H9 (cell line): ENCODE data around the gene TMA7. TPM values are rescaled to one million over a fixed set of nuclear protein-coding genes. Genes with fewer than 3 reads are reported as not detected.

Experiments
- DNase-seq: peaks from one replicate; pipeline ENCODE4 v3.0.0-alpha.2; 2017
- H2AFZ ChIP-seq: one replicate; pipeline ENCODE4 v1.6.1; 2013; ENCODE audit warnings: mild to moderate bottlenecking, low read length, control low read depth, moderate library complexity
- H2AK5ac ChIP-seq: 2 replicates; pipeline ENCODE4 v1.6.1; 2013; ENCODE audit warnings: low read length, control low read depth, mixed read lengths; ENCODE audit not compliant: insufficient read length
- H2BK120ac ChIP-seq: one replicate; pipeline ENCODE4 v1.6.1; 2013; ENCODE audit warnings: low read depth, mild to moderate bottlenecking, low read length, control low read depth, inconsistent platforms; ENCODE audit not compliant: poor library complexity, severe bottlenecking
- H2BK12ac ChIP-seq: 2 replicates; pipeline ENCODE4 v1.6.1; 2013; ENCODE audit warnings: low read length, control low read depth, mixed read lengths, low read depth; ENCODE audit not compliant: insufficient read length
- H2BK15ac ChIP-seq: 2 replicates; pipeline ENCODE4 v1.6.1; 2013; ENCODE audit warnings: low read depth, low read length, control low read depth
- H2BK20ac ChIP-seq: one replicate; pipeline ENCODE4 v1.6.1; 2013; ENCODE audit warnings: low read depth, mild to moderate bottlenecking, low read length, control low read depth, inconsistent platforms; ENCODE audit not compliant: poor library complexity, severe bottlenecking
- H2BK5ac ChIP-seq: 2 replicates; pipeline ENCODE4 v1.6.1; 2013; ENCODE audit warnings: low read length, control low read depth, mixed read lengths; ENCODE audit not compliant: insufficient read length
- H3K14ac ChIP-seq: 2 replicates; pipeline ENCODE4 v1.6.1; 2013; ENCODE audit warnings: low read length, control low read depth; ENCODE audit not compliant: insufficient read depth
- H3K18ac ChIP-seq: 2 replicates; pipeline ENCODE4 v1.6.1; 2013; ENCODE audit warnings: low read depth, mild to moderate bottlenecking, mixed read lengths, low read length, control low read depth; ENCODE audit not compliant: insufficient read length
- H3K23ac ChIP-seq: 2 replicates; pipeline ENCODE4 v1.6.1; 2013; ENCODE audit warnings: low read length, control low read depth, mixed read lengths, low read depth; ENCODE audit not compliant: insufficient read length
- H3K23me2 ChIP-seq: 2 replicates; pipeline ENCODE4 v1.6.1; 2013; ENCODE audit warnings: low read depth, mild to moderate bottlenecking, mixed read lengths, low read length, control low read depth; ENCODE audit not compliant: insufficient read length, poor library complexity, severe bottlenecking
- H3K27ac ChIP-seq: 2 replicates; pipeline ENCODE4 v1.5.1; 2013; ENCODE audit warnings: low read length, control low read depth, mixed read lengths, low read depth; ENCODE audit not compliant: insufficient read length
- H3K27me3 ChIP-seq: 2 replicates; pipeline ENCODE4 v1.6.1; 2013; ENCODE audit warnings: low read length, control low read depth, inconsistent platforms; ENCODE audit not compliant: insufficient read depth
- H3K4ac ChIP-seq: 2 replicates; pipeline ENCODE4 v1.6.1; 2013; ENCODE audit warnings: low read depth, mild to moderate bottlenecking, control low read depth, inconsistent platforms, low read length, moderate library complexity
- H3K4me1 ChIP-seq: 2 replicates; pipeline ENCODE4 v1.6.1; 2013; ENCODE audit warnings: low read length, control low read depth, inconsistent platforms; ENCODE audit not compliant: insufficient read depth
- H3K4me2 ChIP-seq: 2 replicates; pipeline ENCODE4 v1.6.1; 2013; ENCODE audit warnings: low read length, control low read depth, mixed read lengths; ENCODE audit not compliant: insufficient read length, insufficient read depth
- H3K56ac ChIP-seq: 2 replicates; pipeline ENCODE4 v1.6.1; 2013; ENCODE audit warnings: low read depth, mild to moderate bottlenecking, mixed read lengths, low read length, control low read depth; ENCODE audit not compliant: insufficient read length
- H3K79me1 ChIP-seq: 2 replicates; pipeline ENCODE4 v1.6.1; 2013; ENCODE audit warnings: low read depth, mild to moderate bottlenecking, moderate library complexity, low read length, control low read depth, inconsistent platforms; ENCODE audit not compliant: insufficient read depth, poor library complexity, severe bottlenecking
- H3K79me2 ChIP-seq: 2 replicates; pipeline ENCODE4 v1.6.1; 2013; ENCODE audit warnings: low read length, control low read depth, inconsistent platforms; ENCODE audit not compliant: insufficient read depth
- H3K9ac ChIP-seq: 2 replicates; pipeline ENCODE4 v1.6.1; 2013; ENCODE audit warnings: low read length, control low read depth, mixed read lengths; ENCODE audit not compliant: insufficient read length; ENCODE audit errors: extremely low read depth
- H3K9me3 ChIP-seq: one replicate; pipeline ENCODE4 v1.6.1; 2013; ENCODE audit warnings: low read depth, low read length, inconsistent platforms; ENCODE audit not compliant: control insufficient read depth
- H3T11ph ChIP-seq: one replicate; pipeline ENCODE4 v1.6.1; 2013; ENCODE audit warnings: mild to moderate bottlenecking, low read length, control low read depth, inconsistent platforms
- H4K20me1 ChIP-seq: one replicate; pipeline ENCODE4 v1.6.1; 2013; ENCODE audit not compliant: control insufficient read depth, insufficient read length, insufficient read depth
- H4K5ac ChIP-seq: 2 replicates; pipeline ENCODE4 v1.6.1; 2013; ENCODE audit warnings: low read depth, mild to moderate bottlenecking, mixed read lengths, low read length, control low read depth; ENCODE audit not compliant: insufficient read length
- H4K8ac ChIP-seq: replicated peaks from 2 replicates; pipeline ENCODE4 v1.6.1; 2013; ENCODE audit warnings: low read length, control low read depth, mixed read lengths, low read depth; ENCODE audit not compliant: insufficient read length
- H4K91ac ChIP-seq: 2 replicates; pipeline ENCODE4 v1.6.1; 2013; ENCODE audit warnings: low read depth, mild to moderate bottlenecking, moderate library complexity, mixed read lengths, low read length, control low read depth; ENCODE audit not compliant: insufficient read length
- H3K27ac Mint-ChIP-seq, 3 experiments: 2 replicates in 2 of 3; 3 replicates in 1 of 3; pipeline ENCODE4 v1.8.0; 2020 to 2021; ENCODE audit warnings: mixed read lengths in 3 of 3, mild to moderate bottlenecking in 1 of 3, moderate library complexity in 1 of 3
- H3K27me3 Mint-ChIP-seq: 2 replicates; pipeline ENCODE4 v1.8.0; 2021; ENCODE audit warnings: low read depth, mild to moderate bottlenecking, moderate library complexity, mixed read lengths
- H3K36me3 Mint-ChIP-seq, 3 experiments: 2 replicates in 2 of 3; 3 replicates in 1 of 3; pipeline ENCODE4 v1.8.0; 2020 to 2021; ENCODE audit warnings: low read depth in 3 of 3, mixed read lengths in 3 of 3; ENCODE audit not compliant: insufficient read depth in 1 of 3
- H3K4me1 Mint-ChIP-seq, 2 experiments: 2 replicates each; pipeline ENCODE4 v1.8.0; 2020; ENCODE audit warnings: mixed read lengths in 2 of 2
- H3K4me3 Mint-ChIP-seq, 2 experiments: 2 replicates in 1 of 2; 3 replicates in 1 of 2; pipeline ENCODE4 v1.8.0; 2020 to 2021; ENCODE audit warnings: mild to moderate bottlenecking in 2 of 2, mixed read lengths in 2 of 2, moderate library complexity in 1 of 2
- H3K9me3 Mint-ChIP-seq, 2 experiments: 2 replicates in 1 of 2; 3 replicates in 1 of 2; pipeline ENCODE4 v1.8.0; 2020; ENCODE audit warnings: mild to moderate bottlenecking in 2 of 2, mixed read lengths in 2 of 2, moderate library complexity in 1 of 2
- CTCF ChIP-seq: fragments of 200-600 bp; sonication (generic); conservative IDR thresholded peaks from 3 replicates; pipeline ENCODE4 v1.8.0; 2021; ENCODE audit warnings: antibody characterized with exemption, mild to moderate bottlenecking
- WGBS: extraction: QIAGEN DNeasy Blood & Tissue Kit; methylation state at CpG from one replicate; pipeline ENCODE4 v1.1.7; 2013; ENCODE audit warnings: missing lambda C conversion rate, low lambda C conversion rate, mixed read lengths; ENCODE audit not compliant: insufficient read length; ENCODE audit errors: extremely low coverage; 5-methylcytosine and 5-hydroxymethylcytosine counted together
- total RNA-seq: library from RNA; stranded (reverse); gene quantifications from 2 replicates; pipeline ENCODE4 v1.2.1, GENCODE V29; 2021

TMA7 gene
- total RNA-seq, 1 experiment from 2014 or later: 305 TPM

GRCh38 chr3:48415251-48415953 is 24.7 kb upstream of the TMA7 start:
- no peak overlapping the region for H3T11ph ChIP-seq
- no peaks in the 10 kb centered on the region for H3K9me3 Mint-ChIP-seq
- no peak overlapping the region for H4K8ac ChIP-seq
- no peaks in the 10 kb centered on the region for H3K4me1 ChIP-seq
- H2AFZ ChIP-seq: no peak overlapping the region
- H3K27ac ChIP-seq: no peak overlapping the region
- no peak overlapping the region for H3K4me2 ChIP-seq
- no CpG with 5 or more reads among the region's 24 CpGs for WGBS
- 0 out of 5 replicates have a peak overlapping the region, but pooled peaks of 1 of the 2 experiments have one; percentile 7 for H3K4me3 Mint-ChIP-seq
- no peak overlapping the region for H2BK120ac ChIP-seq
- H2AK5ac ChIP-seq: no peak overlapping the region
- no peak overlapping the region for H3K14ac ChIP-seq
- H3K56ac ChIP-seq: no peak overlapping the region
- H3K4me1 Mint-ChIP-seq: no peaks in the 10 kb centered on the region
- H2BK12ac ChIP-seq: no peak overlapping the region
- no peaks in the 10 kb centered on the region for H3K79me1 ChIP-seq
- H3K23ac ChIP-seq: no peak overlapping the region
- no peaks in the 10 kb centered on the region for H3K9me3 ChIP-seq
- H3K79me2 ChIP-seq: no peaks in the 10 kb centered on the region
- no peaks in the 10 kb centered on the region for H3K27me3 ChIP-seq
- no peak overlapping the region for H2BK15ac ChIP-seq
- no peak overlapping the region for H2BK20ac ChIP-seq
- H2BK5ac ChIP-seq: no peak overlapping the region
- H4K91ac ChIP-seq: no peak overlapping the region
- no peaks in the 10 kb centered on the region for H3K23me2 ChIP-seq
- no peak overlapping the region for H3K27ac Mint-ChIP-seq
- H3K4ac ChIP-seq: no peak overlapping the region
- peaks cover 50 to 96% (median 92%) of the 10 kb centered on the region in 3 experiments for H3K36me3 Mint-ChIP-seq
- no peaks in the 10 kb centered on the region for H4K20me1 ChIP-seq
- H3K9ac ChIP-seq: no peak overlapping the region
- TF ChIP-seq CTCF: peak; percentile 39; the same call in 2 of the 3 replicates
- DNase-seq: no peak
- H3K18ac ChIP-seq: no peak overlapping the region
- no peaks in the 10 kb centered on the region for H3K27me3 Mint-ChIP-seq
- no peak overlapping the region for H4K5ac ChIP-seq
